NT2/D1 (cell line): ENCODE measurements around the gene HNRNPF.

Experiments used
- DNase-seq: peaks from one replicate; pipeline ENCODE4 v3.0.0-alpha.2; 2011; ENCODE audit warnings: low read depth, low spot score
- H3K27me3 ChIP-seq: 2 replicates; pipeline ENCODE4 v1.6.0; 2011; ENCODE audit warnings: mild to moderate bottlenecking; ENCODE audit not compliant: insufficient read length, insufficient read depth
- H3K36me3 ChIP-seq: 2 replicates; pipeline ENCODE4 v1.6.1; 2011; ENCODE audit warnings: mild to moderate bottlenecking, low read length, mixed read lengths; ENCODE audit not compliant: insufficient read depth, insufficient read length
- H3K4me1 ChIP-seq: 2 replicates; pipeline ENCODE4 v1.5.1; 2011; ENCODE audit not compliant: insufficient read depth, insufficient read length
- H3K4me3 ChIP-seq: 2 replicates; pipeline ENCODE4 v1.5.1; 2011; ENCODE audit warnings: low read depth; ENCODE audit not compliant: insufficient read length
- H3K9ac ChIP-seq: 2 replicates; pipeline ENCODE4 v1.6.0; 2011; ENCODE audit warnings: low read depth; ENCODE audit not compliant: insufficient read length
- H3K9me3 ChIP-seq: 2 replicates; pipeline ENCODE4 v1.5.1; 2011; ENCODE audit warnings: mild to moderate bottlenecking, low read length; ENCODE audit not compliant: insufficient read depth
- SUZ12 ChIP-seq: IDR thresholded peaks from 2 replicates; pipeline ENCODE4 v1.6.1; 2011; ENCODE audit not compliant: insufficient read length, insufficient read depth; ENCODE audit errors: extremely low read depth
- YY1 ChIP-seq: IDR thresholded peaks from 2 replicates; pipeline ENCODE4 v1.6.1; 2011; ENCODE audit not compliant: insufficient read length, insufficient read depth
- ZNF274 ChIP-seq: IDR thresholded peaks from 2 replicates; pipeline ENCODE4 v1.6.1; 2011; ENCODE audit warnings: mild to moderate bottlenecking, low read depth, low read length

The HNRNPF gene

DNA sequence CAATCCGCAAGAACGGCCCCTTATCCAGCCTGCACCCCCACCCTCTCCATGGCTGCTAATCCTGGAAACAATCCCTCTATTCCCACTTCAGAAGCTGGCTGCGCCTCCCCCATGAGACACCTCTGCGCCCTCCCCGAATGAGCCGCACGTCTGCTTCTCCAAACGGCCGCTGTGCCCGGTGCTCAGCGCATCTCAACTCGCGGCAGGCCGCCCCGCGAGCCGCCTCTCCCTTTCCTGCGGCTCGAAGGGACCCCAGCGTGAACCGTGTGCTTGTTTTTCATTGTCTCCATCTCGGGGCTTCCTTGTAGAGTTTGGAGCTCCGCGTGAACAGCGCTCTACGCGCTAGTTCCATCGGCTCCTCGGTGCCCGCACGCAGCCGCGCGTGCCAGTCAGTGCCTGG lies 58.3 kb downstream of the HNRNPF start:
- Histone ChIP-seq H3K9ac (no peak overlapping the region), H3K27me3 (no peaks in the 10 kb centered on the region), H3K9me3 (no peaks in the 10 kb centered on the region), H3K4me1 (peaks cover 3% of the 10 kb centered on the region), H3K36me3 (no peaks in the 10 kb centered on the region), H3K4me3 (no peak overlapping the region)
- no peak for DNase-seq
- TF ChIP-seq YY1 = no peak
- no peak for TF ChIP-seq ZNF274
- no peak for TF ChIP-seq SUZ12

DNA sequence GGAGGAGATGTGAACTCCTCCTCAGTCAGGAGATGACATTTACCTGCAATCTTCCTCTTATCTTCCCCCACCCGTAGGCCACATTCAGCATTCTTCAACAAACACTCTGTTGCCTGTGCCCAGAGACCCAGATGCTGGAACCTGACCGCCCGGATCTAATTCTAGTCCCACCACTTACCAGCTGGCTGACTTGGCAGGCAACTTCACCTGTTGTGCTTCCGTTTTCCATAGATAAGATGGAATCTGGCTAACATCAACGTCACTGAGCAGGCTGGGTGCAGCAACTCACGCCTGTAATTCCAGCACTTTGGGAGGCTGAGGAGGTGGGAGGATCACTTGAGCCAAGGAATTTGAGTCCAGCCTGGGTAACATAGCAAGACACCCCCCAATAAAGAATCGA lies 58.8 kb downstream of the HNRNPF start:
- no peak for DNase-seq
- no peak overlapping the region for H3K4me3 ChIP-seq

GRCh38 chr10:43348511-43349312 lies 60.3 kb downstream of the HNRNPF start:
- Histone ChIP-seq H3K9ac (peak overlapping the region; percentile 57), H3K9me3 (no peaks in the 10 kb centered on the region), H3K27me3 (no peaks in the 10 kb centered on the region), H3K4me1 (peaks cover 3% of the 10 kb centered on the region), H3K36me3 (no peaks in the 10 kb centered on the region), H3K4me3 (no peak overlapping the region)
- no peak for TF ChIP-seq ZNF274
- TF ChIP-seq SUZ12 = no peak
- TF ChIP-seq YY1 = no peak
- DNase-seq = peak; percentile 80

More for the DNA sequence above, 58.8 kb downstream of the HNRNPF start:
- Histone ChIP-seq H3K27me3 (no peaks in the 10 kb centered on the region), H3K9ac (no peak overlapping the region), H3K9me3 (no peaks in the 10 kb centered on the region), H3K4me1 (peaks cover 3% of the 10 kb centered on the region), H3K36me3 (no peaks in the 10 kb centered on the region)
- TF ChIP-seq YY1 (no peak), SUZ12 (no peak), ZNF274 (no peak)

GRCh38 chr10:43347997-43348396 lies 61.0 kb downstream of the HNRNPF start:
- no peaks in the 10 kb centered on the region for H3K27me3 ChIP-seq

GRCh38 chr10:43344051-43344450 lies 64.9 kb downstream of the HNRNPF start:
- no peak overlapping the region for H3K9ac ChIP-seq
- DNase-seq = no peak

More at GRCh38 chr10:43347997-43348396, 61.0 kb downstream of the HNRNPF start:
- no peaks in the 10 kb centered on the region for H3K36me3 ChIP-seq
- no peak for DNase-seq
- H3K9ac ChIP-seq = no peak overlapping the region
- peaks cover 3% of the 10 kb centered on the region for H3K4me1 ChIP-seq
- H3K4me3 ChIP-seq = no peak overlapping the region
- TF ChIP-seq ZNF274 (no peak), SUZ12 (no peak), YY1 (no peak)
- H3K9me3 ChIP-seq = no peaks in the 10 kb centered on the region

GRCh38 chr10:43343126-43343525 lies 65.9 kb downstream of the HNRNPF start:
- Histone ChIP-seq H3K36me3 (no peaks in the 10 kb centered on the region), H3K27me3 (no peaks in the 10 kb centered on the region), H3K9ac (no peak overlapping the region), H3K4me3 (no peak overlapping the region), H3K9me3 (no peaks in the 10 kb centered on the region), H3K4me1 (peaks cover 19% of the 10 kb centered on the region)
- no peak for DNase-seq
- TF ChIP-seq ZNF274 = no peak
- no peak for TF ChIP-seq SUZ12
- TF ChIP-seq YY1 = no peak

More at GRCh38 chr10:43344051-43344450, 64.9 kb downstream of the HNRNPF start:
- Histone ChIP-seq H3K4me3 (no peak overlapping the region), H3K9me3 (no peaks in the 10 kb centered on the region), H3K4me1 (peaks cover 13% of the 10 kb centered on the region), H3K27me3 (no peaks in the 10 kb centered on the region), H3K36me3 (no peaks in the 10 kb centered on the region)
- no peak for TF ChIP-seq SUZ12
- TF ChIP-seq ZNF274 = no peak
- no peak for TF ChIP-seq YY1

DNA sequence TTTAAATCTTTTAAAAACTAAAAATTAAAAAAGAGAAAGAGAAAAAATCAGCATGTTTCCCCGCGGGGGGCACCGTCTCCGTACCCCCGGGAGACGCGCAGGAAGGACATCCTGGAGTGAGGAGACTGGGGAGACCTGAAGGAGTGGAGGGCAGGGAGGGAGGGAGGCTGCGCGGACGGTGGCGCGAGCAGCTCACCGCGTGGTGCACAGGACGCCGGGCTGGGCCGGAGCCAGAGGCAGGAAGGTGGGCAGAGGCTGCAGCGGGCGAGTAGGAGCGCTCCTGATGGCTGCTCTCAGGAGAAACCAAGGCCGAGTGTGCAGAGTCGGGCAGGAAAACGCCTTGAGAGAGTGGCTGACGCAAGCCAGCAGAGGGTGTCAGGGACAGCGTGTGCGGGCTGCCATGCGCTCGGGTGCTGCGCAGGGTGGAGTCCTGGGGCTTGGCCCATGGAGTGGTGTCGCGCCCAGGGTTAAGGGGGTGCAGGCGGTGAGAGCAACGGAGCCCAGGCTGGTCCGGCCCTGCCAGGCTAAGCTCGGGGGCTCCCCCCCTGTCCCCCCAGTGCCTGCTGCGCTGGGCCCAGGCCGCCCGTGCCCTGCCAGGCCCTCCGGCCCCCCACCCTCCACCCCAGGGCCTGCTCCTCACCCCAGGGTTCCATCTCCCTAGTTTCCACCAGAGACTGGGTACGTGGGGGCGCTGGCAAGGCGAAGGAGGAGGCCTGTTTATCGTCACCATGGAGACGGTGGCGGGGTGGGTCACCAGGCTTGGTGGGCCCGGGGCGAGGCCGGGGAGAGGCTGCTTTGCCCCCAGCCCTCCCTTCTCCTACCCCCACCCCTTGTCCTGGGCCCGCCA lies 66.5 kb downstream of the HNRNPF start:
- Histone ChIP-seq H3K36me3 (no peaks in the 10 kb centered on the region), H3K27me3 (no peaks in the 10 kb centered on the region), H3K9me3 (no peaks in the 10 kb centered on the region), H3K4me1 (peaks cover 16% of the 10 kb centered on the region), H3K9ac (peak overlapping the region; percentile 21), H3K4me3 (no peak overlapping the region)
- TF ChIP-seq YY1 = no peak
- TF ChIP-seq ZNF274 = no peak
- no peak for TF ChIP-seq SUZ12
- no peak for DNase-seq
